ENCODE data around the gene PIGM.

PIGM gene

GRCh38 chr1:160031365-160032164 lies at the start of gene PIGM:
TSS of gene PIGM (minus strand) at chr1:160031990. CDS start at chr1:160031739, 251 bp downstream.
- DNase-seq (ENCODE audit: low read depth in 2 of 2): peak; percentile 90 to 95

GRCh38 chr1:160081261-160081936 lies 49.6 kb upstream of the PIGM start, which contains the start of gene KCNJ9:
TSS of gene KCNJ9 (plus strand) at chr1:160081538. CDS start at chr1:160084031, 2,493 bp downstream.
- no peak for DNase-seq (ENCODE audit: low read depth in 2 of 2)

GRCh38 chr1:160080381-160081100 lies 48.8 kb upstream of the PIGM start:
- no peak for DNase-seq (ENCODE audit: low read depth in 2 of 2)

- no peak for DNase-seq (ENCODE audit: low read depth in 2 of 2)
Measured at GRCh38 chr1:160079448-160079847, 47.7 kb upstream of the PIGM start.

- peak; percentile 38 to 46 for DNase-seq (ENCODE audit: low read depth in 2 of 2)
Measured at GRCh38 chr1:160078512-160079195, 46.9 kb upstream of the PIGM start.

GRCh38 chr1:160077486-160077885 lies 45.7 kb upstream of the PIGM start:
- DNase-seq (ENCODE audit: low read depth in 2 of 2): no peak

GRCh38 chr1:160076295-160076694 lies 44.5 kb upstream of the PIGM start:
- no peak for DNase-seq (ENCODE audit: low read depth in 2 of 2)

GRCh38 chr1:160075836-160076235 lies 44.0 kb upstream of the PIGM start:
- DNase-seq (ENCODE audit: low read depth in 2 of 2): no peak

GRCh38 chr1:160074865-160075264 lies 43.1 kb upstream of the PIGM start:
- no peak for DNase-seq (ENCODE audit: low read depth in 2 of 2)

- DNase-seq (ENCODE audit: low read depth in 2 of 2): no peak
Measured at GRCh38 chr1:160071289-160071688, 39.5 kb upstream of the PIGM start.

GRCh38 chr1:160070243-160071163 lies 38.7 kb upstream of the PIGM start:
- peak; percentile 40 to 44 for DNase-seq (ENCODE audit: low read depth in 2 of 2)

- no peak for DNase-seq (ENCODE audit: low read depth in 2 of 2)
Measured at GRCh38 chr1:160069460-160070231, 37.9 kb upstream of the PIGM start, which contains the start of gene KCNJ10. TSS of gene KCNJ10 (minus strand) at chr1:160070160. CDS start at chr1:160042532, 27,628 bp downstream.

- no peak for DNase-seq (ENCODE audit: low read depth in 2 of 2)
Measured at GRCh38 chr1:160068225-160068624, 36.4 kb upstream of the PIGM start.

GRCh38 chr1:160066829-160067745 lies 35.3 kb upstream of the PIGM start:
- no peak for DNase-seq (ENCODE audit: low read depth in 2 of 2)

GRCh38 chr1:160064746-160065145 lies 33.0 kb upstream of the PIGM start:
- DNase-seq (ENCODE audit: low read depth in 2 of 2): no peak

GRCh38 chr1:160064164-160064563 lies 32.4 kb upstream of the PIGM start:
- DNase-seq (ENCODE audit: low read depth in 2 of 2): no peak

- no peak for DNase-seq (ENCODE audit: low read depth in 2 of 2)
Measured at GRCh38 chr1:160063176-160063575, 31.4 kb upstream of the PIGM start.

- DNase-seq (ENCODE audit: low read depth in 2 of 2): no peak
Measured at GRCh38 chr1:160062230-160062532, 30.4 kb upstream of the PIGM start.
